ENCODE results near the gene HPCAL4. TPM values are rescaled to one million over a fixed set of nuclear protein-coding genes. Genes with fewer than 3 reads are reported as not detected.

The HPCAL4 gene
- total and polyA plus RNA-seq, 9 of the 15 experiments (the other 6 are each of a cell fraction or from before 2014, with no cell fraction given): 0.01 to 0.04 (median 0.04) TPM; not detected in 4

DNA sequence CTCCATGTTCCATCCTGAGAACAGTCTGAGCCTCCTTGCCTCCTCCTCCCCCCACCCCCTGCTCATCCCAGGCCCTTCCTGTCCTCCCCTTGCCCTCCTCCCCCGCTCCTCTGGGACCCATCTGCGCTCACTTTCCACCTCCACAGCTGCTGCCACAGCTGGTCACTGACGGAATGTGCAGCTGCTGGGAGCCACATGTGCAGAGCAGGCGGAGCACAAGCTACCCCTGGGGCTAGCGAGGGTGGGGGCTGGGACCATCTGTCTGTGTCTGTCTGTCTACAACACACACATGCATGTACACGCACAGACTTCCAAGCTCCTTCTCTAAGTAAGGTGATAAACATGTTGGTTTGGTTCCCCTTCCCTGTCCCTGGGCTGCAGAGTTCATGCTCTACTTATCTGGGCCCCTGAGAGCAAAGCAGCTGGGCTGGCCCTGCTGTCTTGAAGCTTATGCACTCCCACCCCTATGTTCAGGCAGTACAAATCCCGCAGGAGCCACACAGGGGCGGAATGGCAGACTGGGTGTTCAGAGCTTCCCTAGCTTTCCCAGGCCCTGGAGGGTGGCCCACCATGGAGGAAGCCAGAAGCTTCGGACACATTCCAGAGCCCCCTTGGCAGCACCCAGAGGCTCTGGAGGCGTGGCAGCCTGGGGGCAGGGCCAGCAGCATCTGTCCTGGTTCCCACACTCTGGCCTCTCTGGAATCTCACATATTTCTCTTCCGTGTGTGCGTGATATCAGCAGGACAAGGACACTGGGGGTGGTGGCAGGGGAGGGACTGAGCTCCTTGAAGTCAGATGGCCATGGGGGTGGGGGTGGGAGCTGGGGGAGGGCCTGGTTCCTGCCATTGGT, 44.8 kb downstream of the HPCAL4 start:
- ATAC-seq: peak; percentile 75
- intact Hi-C loops (cut with micrococcal nuclease): no loop called here
- no TSS peak for BruUV-seq (replicated peaks)
- Histone ChIP-seq H4K20me1 (replicated peaks; ENCODE audit: control insufficient read depth, insufficient read depth, low read length) (0 out of 2 replicates have a peak, but pooled peaks cover 4% of the 10 kb centered on the region), H3K9ac (ENCODE audit: insufficient read depth in 1 of 2, low read depth in 2 of 2, low read length in 2 of 2) (peak overlapping the region in 1 of 2 experiments; percentile 78; a peak in 2 of 4 replicates), H3K9me1 (ENCODE audit: control insufficient read depth, insufficient read depth, low read length) (no peaks in the 10 kb centered on the region), H3K4me1 (replicated peaks in 1 of 2; ENCODE audit: control insufficient read depth in 2 of 2, insufficient read depth in 2 of 2, low read length in 2 of 2) (peaks cover 5 to 8% of the 10 kb centered on the region in 2 experiments; a peak in 3 of 5 replicates), H3K9me3 (replicated peaks; ENCODE audit: control insufficient read depth, insufficient read depth, low read depth, low read length) (no peaks in the 10 kb centered on the region), H3K27ac (ENCODE audit: extremely low read depth, low read depth, low read length) (no peak overlapping the region), H3K27me3 (ENCODE audit: control insufficient read depth in 2 of 2, insufficient read depth in 2 of 2, low read length in 2 of 2) (peaks cover 9 to 37% of the 10 kb centered on the region in 2 experiments; a peak in 4 of 5 replicates), H3K4me3 (no peak overlapping the region), H3K4me2 (ENCODE audit: insufficient read depth, low read length) (peak overlapping the region; percentile 26; the same call in 1 of the 2 replicates), H2AFZ (ENCODE audit: low read depth, low read length) (peak overlapping the region; percentile 69), H3K36me3 (ENCODE audit: control insufficient read depth, insufficient read depth, low read length) (no peaks in the 10 kb centered on the region), H3K79me2 (ENCODE audit: control insufficient read depth, insufficient read depth, low read length) (no peaks in the 10 kb centered on the region)
- DNase-seq (ENCODE audit: extremely low read depth in 1 of 4, low spot score in 3 of 4): peak; percentile 39 to 62 (median 50)
- CTCF ChIA-PET (ENCODE audit: low intra/inter-chr PET ratio): no interaction called here
- 4% methylated on average over 12 of the region's 12 CpGs for WGBS (ENCODE audit: insufficient coverage, low coverage, missing lambda C conversion rate)
- peak; percentile 52 for FAIRE-seq
- in situ Hi-C loops (cut with MboI): no loop called here
- POLR2A ChIA-PET: interaction anchor here (0.6 to 2.5 kb wide), 8 partner anchors 8 to 407 kb away, joined by 3 to 12 read pairs (median 4); partner anchors contain the start of genes HEYL and HPCAL4
- TF ChIP-seq CTBP1 (IDR thresholded peaks at IDR 0.05; ENCODE audit: borderline replicate concordance) (0 out of 2 replicates have a peak, but pooled peaks have one; percentile 17), NFIC (IDR thresholded peaks at IDR 0.05) (peak; percentile 31; the same call in 1 of the 2 replicates), FOXJ3 (CRISPR knock-in tag; IDR thresholded peaks at IDR 0.05) (no peak), TAF7 (tag; IDR thresholded peaks at IDR 0.05) (no peak), TGIF2 (CRISPR knock-in tag; IDR thresholded peaks at IDR 0.05) (no peak), CBFA2T3 (IDR thresholded peaks at IDR 0.05) (peak; percentile 81), ZNF696 (CRISPR knock-in tag; conservative IDR thresholded peaks at IDR 0.05) (no peak), HIVEP1 (CRISPR knock-in tag; IDR thresholded peaks at IDR 0.05) (no peak), RBM25 (IDR thresholded peaks at IDR 0.05; ENCODE audit: low read depth, low read length, severe bottlenecking) (no peak), GATAD2B (IDR thresholded peaks at IDR 0.05; ENCODE audit: borderline replicate concordance) (no peak), XRCC5 (IDR thresholded peaks at IDR 0.05; ENCODE audit: low read depth, low read length) (no peak), ELF4 (CRISPR knock-in tag; IDR thresholded peaks at IDR 0.05) (no peak), TCF7L2 (IDR thresholded peaks at IDR 0.05; ENCODE audit: low read depth, low read length) (no peak), CBFA2T2 (conservative IDR thresholded peaks at IDR 0.05) (peak; percentile 86), KLF10 (CRISPR knock-in tag; IDR thresholded peaks at IDR 0.05) (no peak), ZNF316 (IDR thresholded peaks at IDR 0.05) (no peak), ZNF79 (CRISPR knock-in tag; IDR thresholded peaks at IDR 0.05; ENCODE audit: low read depth) (no peak), U2AF2 (optimal IDR thresholded peaks at IDR 0.05; ENCODE audit: low read depth, low read length) (no peak)
- TF ChIP-seq, protein P1, sequence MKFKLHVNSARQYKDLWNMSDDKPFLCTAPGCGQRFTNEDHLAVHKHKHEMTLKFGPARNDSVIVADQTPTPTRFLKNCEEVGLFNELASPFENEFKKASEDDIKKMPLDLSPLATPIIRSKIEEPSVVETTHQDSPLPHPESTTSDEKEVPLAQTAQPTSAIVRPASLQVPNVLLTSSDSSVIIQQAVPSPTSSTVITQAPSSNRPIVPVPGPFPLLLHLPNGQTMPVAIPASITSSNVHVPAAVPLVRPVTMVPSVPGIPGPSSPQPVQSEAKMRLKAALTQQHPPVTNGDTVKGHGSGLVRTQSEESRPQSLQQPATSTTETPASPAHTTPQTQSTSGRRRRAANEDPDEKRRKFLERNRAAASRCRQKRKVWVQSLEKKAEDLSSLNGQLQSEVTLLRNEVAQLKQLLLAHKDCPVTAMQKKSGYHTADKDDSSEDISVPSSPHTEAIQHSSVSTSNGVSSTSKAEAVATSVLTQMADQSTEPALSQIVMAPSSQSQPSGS (CRISPR knock-in tag; IDR thresholded peaks at IDR 0.05): no peak
- TF ChIP-seq, protein P2, sequence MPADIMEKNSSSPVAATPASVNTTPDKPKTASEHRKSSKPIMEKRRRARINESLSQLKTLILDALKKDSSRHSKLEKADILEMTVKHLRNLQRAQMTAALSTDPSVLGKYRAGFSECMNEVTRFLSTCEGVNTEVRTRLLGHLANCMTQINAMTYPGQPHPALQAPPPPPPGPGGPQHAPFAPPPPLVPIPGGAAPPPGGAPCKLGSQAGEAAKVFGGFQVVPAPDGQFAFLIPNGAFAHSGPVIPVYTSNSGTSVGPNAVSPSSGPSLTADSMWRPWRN (IDR thresholded peaks at IDR 0.05; ENCODE audit: low read depth): no peak
- TF ChIP-seq, protein P3, sequence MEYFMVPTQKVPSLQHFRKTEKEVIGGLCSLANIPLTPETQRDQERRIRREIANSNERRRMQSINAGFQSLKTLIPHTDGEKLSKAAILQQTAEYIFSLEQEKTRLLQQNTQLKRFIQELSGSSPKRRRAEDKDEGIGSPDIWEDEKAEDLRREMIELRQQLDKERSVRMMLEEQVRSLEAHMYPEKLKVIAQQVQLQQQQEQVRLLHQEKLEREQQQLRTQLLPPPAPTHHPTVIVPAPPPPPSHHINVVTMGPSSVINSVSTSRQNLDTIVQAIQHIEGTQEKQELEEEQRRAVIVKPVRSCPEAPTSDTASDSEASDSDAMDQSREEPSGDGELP (CRISPR knock-in tag; IDR thresholded peaks at IDR 0.05; ENCODE audit: borderline replicate concordance): peak; percentile 87
